Dedifferentiated amniotic fluid mesenchymal stem cell (primary cell): ENCODE results near the gene ANKRD34B.

Experiments
- DNase-seq: peaks from one replicate; pipeline ENCODE4 v3.0.0-alpha.2; 2016; ENCODE audit errors: extremely low spot score

The ANKRD34B gene

DNA sequence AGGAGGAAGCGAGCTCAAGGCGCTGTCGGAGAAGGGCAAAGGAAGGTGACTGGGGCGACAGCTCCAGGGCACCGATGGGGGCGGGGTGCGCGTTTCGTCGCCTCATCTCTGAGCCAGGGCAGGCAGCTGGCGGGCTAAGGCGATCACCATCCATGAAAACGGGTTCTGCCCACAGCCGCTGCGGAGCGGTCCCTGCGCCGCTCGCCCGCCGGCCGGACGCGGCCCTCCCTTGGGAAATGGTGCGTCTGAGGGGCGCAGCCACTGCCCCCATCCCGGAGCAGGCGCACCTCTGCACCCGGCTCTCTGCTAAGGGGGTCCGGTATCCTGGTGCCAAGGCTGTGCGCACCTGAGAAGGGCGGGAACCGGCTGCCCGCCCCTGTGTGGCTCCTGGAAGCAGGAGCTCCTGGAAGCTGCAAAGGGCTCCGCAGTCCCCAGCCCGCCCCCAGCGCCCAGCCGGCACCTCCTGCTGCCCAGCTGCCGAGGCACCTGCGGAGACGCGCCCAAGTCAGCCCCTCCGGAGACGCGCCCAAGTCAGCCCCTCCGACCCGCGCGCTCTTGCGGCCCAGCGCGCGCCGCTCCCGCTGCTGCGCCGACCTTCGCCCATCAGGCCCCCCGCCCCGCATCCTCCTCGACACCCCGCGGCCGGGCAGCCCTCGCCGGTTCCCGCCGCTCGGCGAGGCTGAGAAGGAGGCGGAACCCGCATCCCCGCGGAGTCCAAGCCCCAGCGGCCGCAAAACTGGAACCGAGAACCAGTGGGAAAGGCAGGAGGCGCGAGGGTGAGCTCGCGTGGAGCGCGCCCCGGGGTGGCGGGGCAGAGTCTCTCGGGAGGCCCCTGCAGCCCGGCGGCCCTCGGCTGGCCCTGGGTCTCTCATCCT, 757 bp downstream of the ANKRD34B start:
- no peak for DNase-seq

DNA sequence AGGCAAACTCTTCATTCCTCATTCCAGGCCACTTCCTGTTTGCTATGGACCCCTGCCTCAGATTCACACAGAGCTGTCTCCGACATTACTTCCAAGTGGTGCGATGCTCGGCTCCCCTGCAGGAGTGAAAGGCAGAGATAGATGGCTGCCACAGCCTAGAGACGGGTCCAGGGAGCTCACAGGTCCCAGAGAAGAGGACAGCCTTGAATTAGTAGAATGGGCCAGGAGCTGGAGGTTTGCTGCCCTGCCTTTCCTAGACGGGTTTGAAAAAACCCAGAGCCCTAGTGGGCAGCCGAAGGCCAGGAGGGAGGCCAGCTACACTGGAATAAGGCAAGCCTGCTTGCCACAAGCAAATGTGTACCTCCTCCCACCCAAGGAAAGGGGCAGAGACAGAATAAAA, 1.8 kb downstream of the ANKRD34B start:
- no peak for DNase-seq

DNA sequence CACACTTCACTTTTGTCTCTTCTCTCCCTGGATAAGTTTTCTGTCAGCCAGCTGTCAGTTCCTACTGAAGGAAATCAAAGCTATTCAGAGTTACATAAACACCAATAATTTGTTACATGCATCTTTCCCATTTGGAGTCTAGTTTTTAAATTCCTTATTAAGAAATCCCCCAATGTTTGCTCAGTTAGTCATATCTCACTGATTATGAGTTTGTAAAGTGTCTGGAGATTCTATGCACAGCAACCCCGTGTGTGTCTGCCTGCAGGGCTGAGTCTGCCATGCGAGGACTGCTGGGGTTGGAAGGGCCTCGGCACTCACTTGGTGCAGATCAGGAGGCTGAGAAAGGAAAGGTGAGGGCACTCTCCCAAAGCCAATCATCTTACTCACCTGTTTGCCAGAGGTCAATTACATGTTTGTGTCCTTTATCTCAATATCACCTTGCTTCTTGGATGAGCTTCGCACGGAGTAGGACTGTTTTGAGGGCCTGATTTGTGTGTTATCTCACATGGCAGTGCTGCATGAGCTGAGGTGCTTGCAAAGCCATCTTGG, 3.3 kb downstream of the ANKRD34B start:
- DNase-seq = no peak

DNA sequence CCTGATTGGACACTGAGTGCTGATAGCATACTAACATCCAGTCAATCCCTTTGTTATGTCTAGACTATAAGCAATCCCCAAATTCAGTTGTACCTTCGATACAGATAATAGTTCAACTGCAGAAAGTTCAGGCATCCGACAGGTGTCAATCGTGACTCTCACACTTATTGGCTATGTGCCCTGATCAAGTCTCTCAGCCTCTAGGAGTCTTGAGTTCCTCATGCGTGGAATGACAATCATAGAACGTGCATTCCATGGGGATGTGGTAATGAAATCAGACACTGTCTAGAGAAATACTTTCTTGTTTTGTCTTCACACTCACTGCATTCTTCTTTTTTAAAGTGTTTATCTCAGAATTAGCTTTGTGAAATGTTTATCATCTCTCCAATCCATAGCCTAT, 4.8 kb downstream of the ANKRD34B start:
- no peak for DNase-seq

DNA sequence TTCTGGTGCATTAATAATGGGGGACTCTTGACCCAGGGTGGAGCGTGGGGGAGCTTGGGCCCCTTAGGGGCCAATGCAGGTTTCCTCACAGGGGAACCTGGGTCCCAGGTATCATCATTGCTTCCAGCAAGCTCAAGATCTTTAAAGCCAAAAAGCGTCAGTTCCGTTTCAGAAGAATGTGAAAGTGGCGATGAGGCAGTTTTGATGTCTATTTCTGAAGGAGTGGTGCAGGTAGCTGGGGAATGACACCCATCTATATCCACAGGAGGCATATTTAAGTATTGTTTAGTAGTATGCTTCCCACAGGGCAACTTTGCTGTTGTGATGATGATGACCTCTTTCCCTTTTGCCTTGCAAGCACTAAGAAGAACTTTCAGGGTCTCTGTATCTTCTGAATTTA, 10.8 kb downstream of the ANKRD34B start:
- no peak for DNase-seq

DNA sequence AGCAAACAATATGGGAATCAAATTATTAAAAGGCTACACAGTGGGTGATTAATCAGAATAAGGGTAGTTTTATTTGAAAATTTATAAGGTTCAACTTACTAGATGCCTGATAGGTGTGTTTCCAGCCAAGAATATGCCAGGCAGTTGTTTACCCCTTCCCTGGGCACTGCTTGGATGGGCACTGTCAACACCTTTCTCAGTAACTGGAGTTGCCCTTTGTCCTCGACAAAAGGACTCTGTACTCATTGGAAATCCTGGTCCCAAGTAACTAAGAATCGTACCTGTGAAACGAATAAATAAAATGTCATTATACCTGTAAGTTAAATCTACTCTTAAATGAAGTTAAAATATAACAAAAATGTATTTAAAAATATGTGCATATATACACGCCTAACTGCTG, 15.0 kb downstream of the ANKRD34B start:
- DNase-seq = no peak

DNA sequence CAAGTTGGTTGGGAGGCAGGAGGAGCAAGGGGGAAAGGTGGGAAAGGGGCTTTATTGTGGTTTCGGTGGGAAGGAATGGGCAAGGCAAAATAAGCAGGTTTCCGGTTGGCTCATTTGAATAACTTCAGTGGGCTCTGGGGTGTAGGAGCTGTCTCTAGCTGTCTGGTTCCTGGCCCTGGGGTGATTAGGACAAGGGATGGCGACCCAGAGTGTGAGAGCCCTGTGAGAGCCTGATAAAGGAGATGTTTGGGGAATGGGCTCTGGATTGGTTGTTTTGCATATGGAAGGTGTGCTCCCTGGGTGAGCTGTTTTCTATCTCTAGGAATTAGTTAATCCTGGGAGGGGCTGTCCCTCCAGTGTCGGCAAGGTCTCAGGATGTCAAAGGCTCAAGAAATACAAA, 15.4 kb downstream of the ANKRD34B start:
- DNase-seq = no peak

DNA sequence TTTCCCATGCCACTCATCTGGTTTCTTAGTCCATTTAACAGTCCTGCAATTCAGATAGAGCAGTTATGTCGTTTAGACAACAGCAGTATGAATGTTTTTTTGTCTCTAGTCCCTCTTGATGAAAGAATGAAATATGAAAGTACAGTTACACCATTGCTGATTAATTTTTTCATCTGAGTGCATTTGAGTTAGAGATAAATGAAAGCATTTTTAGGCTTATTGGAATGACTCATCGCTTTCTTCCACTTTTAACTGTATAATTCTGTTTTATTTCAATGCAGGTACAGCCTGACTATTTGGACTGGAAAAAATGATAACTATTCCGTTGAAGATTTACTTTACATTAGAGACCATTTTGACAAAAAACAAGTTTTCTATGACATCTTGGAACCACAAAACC, 28.7 kb downstream of the ANKRD34B start:
- no peak for DNase-seq

DNA sequence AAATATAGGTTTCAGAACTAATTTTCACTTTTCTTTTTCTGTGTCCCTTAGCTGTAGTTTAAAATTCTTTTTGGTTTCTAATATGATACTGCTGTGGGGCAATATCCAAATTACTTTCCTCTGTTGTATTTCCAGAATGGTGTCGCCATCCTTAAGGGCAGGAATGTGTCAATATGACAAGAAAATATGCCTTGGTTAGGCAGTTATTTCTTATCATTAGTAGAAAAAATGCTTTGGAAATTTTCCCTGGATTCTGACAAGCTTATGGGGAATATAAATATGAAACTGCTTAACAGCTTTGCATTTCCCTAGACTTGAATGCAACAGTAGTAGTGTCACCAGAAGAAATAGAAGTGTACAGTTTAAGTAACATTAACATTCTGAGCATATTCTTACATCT, 29.4 kb downstream of the ANKRD34B start:
- DNase-seq = no peak

DNA sequence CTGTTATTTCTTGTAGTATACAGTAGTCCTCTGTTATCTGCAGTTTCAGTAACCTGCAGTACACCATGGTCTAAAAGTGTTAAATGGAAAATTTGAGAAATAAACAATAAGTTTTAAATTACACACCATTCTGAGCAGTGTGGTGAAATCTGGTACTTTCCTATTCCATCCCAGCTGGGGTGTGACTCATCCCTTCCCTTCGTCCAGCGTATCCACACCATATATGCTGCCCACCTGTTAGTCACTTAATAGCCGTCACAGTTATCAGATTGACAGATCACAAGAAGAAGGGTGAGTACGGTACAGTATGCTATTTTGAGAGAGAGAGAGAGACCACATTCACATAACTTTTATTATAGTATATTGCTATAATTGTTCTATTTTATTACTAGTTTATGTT, 53.3 kb downstream of the ANKRD34B start:
- DNase-seq = peak; percentile 32

DNA sequence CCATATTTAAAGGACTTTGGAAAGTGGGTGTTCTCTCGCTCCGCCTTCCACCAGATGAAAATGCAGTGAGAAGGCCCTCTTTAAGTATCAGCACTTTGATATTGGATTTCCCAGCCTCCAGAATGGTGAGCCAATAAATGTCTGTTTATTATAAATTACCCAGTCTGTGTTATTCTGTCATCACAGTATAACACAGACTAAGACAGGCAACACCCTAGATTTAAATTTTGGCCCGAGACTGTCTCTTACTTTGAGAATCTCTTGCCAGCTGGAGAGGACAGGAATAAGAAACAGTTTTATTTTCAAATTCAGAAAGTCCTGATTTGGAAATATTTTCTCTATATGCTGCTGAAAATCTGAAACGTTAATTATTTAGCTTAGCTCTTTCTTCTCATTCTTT, 60.7 kb downstream of the ANKRD34B start:
- DNase-seq = no peak

DNA sequence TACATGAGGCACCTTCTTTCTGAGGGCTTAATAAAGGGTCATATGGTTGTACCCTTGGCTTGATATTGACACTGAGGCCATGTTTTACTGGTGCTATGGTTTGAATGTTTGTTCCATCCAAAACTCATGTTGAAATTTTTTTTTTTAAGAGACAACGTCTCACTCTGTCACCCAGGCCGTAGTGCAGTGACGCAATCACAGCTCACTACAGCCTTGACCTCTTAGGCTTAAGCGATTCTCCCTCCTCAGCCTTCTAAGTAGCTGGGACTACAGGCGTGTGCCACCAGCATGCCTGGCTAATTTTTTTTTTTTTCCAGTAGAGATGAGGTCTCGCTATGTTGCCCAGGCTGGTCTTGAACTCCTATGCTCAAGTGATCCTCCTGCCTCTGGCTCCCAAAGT, 61.2 kb downstream of the ANKRD34B start:
- no peak for DNase-seq

DNA sequence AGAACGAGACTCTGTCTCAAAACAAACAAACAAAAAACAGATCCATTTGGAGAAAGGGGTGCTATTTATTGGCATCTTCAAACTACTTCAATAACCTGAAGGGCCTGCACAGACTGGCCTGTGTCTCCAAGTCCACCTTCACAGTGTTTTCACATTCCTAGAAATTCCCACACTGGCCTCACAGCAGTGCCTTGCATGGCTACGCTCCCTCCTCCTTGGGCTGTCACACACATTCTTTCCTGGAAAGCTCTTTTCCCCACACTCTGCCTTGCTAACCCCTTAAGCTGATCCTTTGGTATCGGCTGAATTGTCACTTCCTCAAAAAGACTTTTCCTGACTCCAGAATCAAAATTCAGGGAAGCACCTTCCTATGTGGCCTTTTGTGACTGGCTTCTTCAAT, 62.4 kb downstream of the ANKRD34B start:
- no peak for DNase-seq
